Common myeloid progenitor, CD34-positive (primary cell): Measurements from ENCODE around the gene GJA5.

Source experiments
- CTCF ChIA-PET: fragments of 350-600 bp; sonication (Branson Sonifier 250); formaldehyde crosslinking; loops from one replicate; lab custom pipeline; 2021; ENCODE audit warnings: antibody characterized with exemption; lab: Charles Lee
- POLR2A ChIA-PET: fragments of 350-600 bp; sonication (Branson Sonifier 250); formaldehyde crosslinking; loops from one replicate; lab custom pipeline; 2021; ENCODE audit warnings: antibody characterized with exemption; lab: Charles Lee
- DNase-seq, 3 donors: peaks; one replicate each; pipeline versions ENCODE4 v3.0.0 to v3.0.0-alpha.2; 2013
- H3K27ac ChIP-seq, 2 experiments: 1 replicate in 1 of 2; 2 replicates in 1 of 2; pipeline ENCODE4 v1.7.0; 2013; ENCODE audit warnings: inconsistent platforms in 2 of 2, low read length in 2 of 2, mild to moderate bottlenecking in 2 of 2, low read depth in 1 of 2, moderate library complexity in 1 of 2; ENCODE audit not compliant: severe bottlenecking in 2 of 2, insufficient read depth in 1 of 2, poor library complexity in 1 of 2
- H3K27me3 ChIP-seq, 5 experiments: replicated peaks in 2 of 5; 1 replicate in 3 of 5; 2 replicates in 2 of 5; pipeline versions ENCODE4 v1.6.1 to v1.7.0; 2013; ENCODE audit warnings: low read length in 4 of 5, mild to moderate bottlenecking in 2 of 5, moderate library complexity in 2 of 5, inconsistent platforms in 1 of 5; ENCODE audit not compliant: insufficient read depth in 5 of 5, control insufficient read depth in 4 of 5
- H3K36me3 ChIP-seq, 4 experiments: 1 replicate in 2 of 4; 2 replicates in 2 of 4; pipeline versions ENCODE4 v1.6.1 to v1.7.0; 2013; ENCODE audit warnings: low read length in 3 of 4, control low read depth in 1 of 4, mild to moderate bottlenecking in 1 of 4; ENCODE audit not compliant: control insufficient read depth in 4 of 4, insufficient read depth in 4 of 4
- H3K4me1 ChIP-seq, 4 experiments: 1 replicate in 3 of 4; 2 replicates in 1 of 4; pipeline versions ENCODE4 v1.6.1 to v1.7.1; 2013; ENCODE audit warnings: low read length in 3 of 4, mild to moderate bottlenecking in 3 of 4, control low read depth in 1 of 4, inconsistent platforms in 1 of 4, moderate library complexity in 1 of 4; ENCODE audit not compliant: control insufficient read depth in 4 of 4, insufficient read depth in 4 of 4; ENCODE audit errors: control extremely low read depth in 1 of 4
- H3K4me3 ChIP-seq, 7 experiments: 1 replicate in 4 of 7; 2 replicates in 3 of 7; pipeline versions ENCODE4 v1.5.1 to v1.7.0; 2013; ENCODE audit warnings: mild to moderate bottlenecking in 7 of 7, low read length in 6 of 7, moderate library complexity in 6 of 7, inconsistent platforms in 2 of 7, low read depth in 2 of 7, control low read depth in 1 of 7; ENCODE audit not compliant: insufficient read depth in 4 of 7, control insufficient read depth in 1 of 7; ENCODE audit errors: extremely low read depth in 1 of 7
- H3K9me3 ChIP-seq, 5 experiments: 1 replicate in 4 of 5; 2 replicates in 1 of 5; pipeline versions ENCODE4 v1.6.1 to v1.7.1; 2013; ENCODE audit warnings: low read length in 4 of 5, mild to moderate bottlenecking in 2 of 5, inconsistent platforms in 1 of 5, low read depth in 1 of 5, moderate library complexity in 1 of 5; ENCODE audit not compliant: control insufficient read depth in 4 of 5, insufficient read depth in 2 of 5; ENCODE audit errors: control extremely low read depth in 1 of 5
- WGBS: methylation state at CpG from one replicate; pipeline ENCODE4 v1.1.5; 2013; ENCODE audit not compliant: insufficient coverage; 5-methylcytosine and 5-hydroxymethylcytosine counted together

The GJA5 gene

GRCh38 chr1:147762233-147763024, 2.0 kb upstream of the GJA5 start:
- no peaks in the 10 kb centered on the region for H3K36me3 ChIP-seq
- peaks cover 2 to 16% (median 12%) of the 10 kb centered on the region in 4 experiments for H3K4me1 ChIP-seq
- H3K9me3 ChIP-seq, result no peaks in the 10 kb centered on the region
- WGBS, result 20% methylated on average over 1 of the region's 3 CpGs
- H3K27ac ChIP-seq, result no peak overlapping the region
- H3K4me3 ChIP-seq, result no peak overlapping the region
- ChIA-PET CTCF (no interaction called here), POLR2A (no interaction called here)
- no peaks in the 10 kb centered on the region for H3K27me3 ChIP-seq
- DNase-seq, result peak; percentile 3 to 32 (median 13)

DNA sequence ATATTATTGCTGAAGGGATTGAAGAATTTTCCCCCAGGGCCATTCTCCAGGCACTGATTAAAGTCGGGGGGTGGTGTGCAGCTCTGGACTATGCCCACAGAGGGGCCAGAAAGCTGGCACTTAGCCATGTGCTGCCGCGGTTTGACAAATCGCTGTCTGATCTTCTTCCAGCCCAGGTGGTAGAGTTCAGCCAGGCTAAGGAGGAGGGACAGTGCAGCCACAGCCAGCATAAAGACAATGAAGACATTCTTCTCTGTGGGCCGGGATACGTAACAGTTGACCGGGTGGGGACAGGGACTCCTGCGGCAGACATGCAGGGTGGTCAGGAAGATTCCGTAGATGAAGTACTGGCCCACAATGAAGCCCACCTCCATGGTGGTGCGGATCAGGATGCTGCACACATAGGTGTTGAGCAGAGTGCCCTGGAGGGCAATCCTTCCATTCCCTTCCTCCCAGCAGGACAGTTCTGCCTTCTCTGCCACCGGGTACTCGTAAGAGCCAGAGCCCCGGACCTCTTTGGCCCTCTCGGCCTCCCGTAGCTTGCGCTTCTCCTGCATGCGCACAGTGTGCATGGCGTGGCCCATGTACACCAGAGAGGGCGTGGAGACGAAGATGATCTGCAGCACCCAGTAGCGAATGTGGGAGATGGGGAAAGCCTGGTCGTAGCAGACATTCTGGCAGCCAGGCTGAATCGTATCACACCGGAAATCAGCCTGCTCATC, 1.9 kb downstream of the GJA5 start:
- ChIA-PET POLR2A (no interaction called here), CTCF (no interaction called here)
- Histone ChIP-seq H3K9me3 (no peaks in the 10 kb centered on the region), H3K27me3 (no peaks in the 10 kb centered on the region), H3K36me3 (no peaks in the 10 kb centered on the region), H3K27ac (no peak overlapping the region), H3K4me3 (no peak overlapping the region), H3K4me1 (peaks cover 6 to 23% (median 17%) of the 10 kb centered on the region in 4 experiments)
- WGBS, result 97% methylated on average over 22 of the region's 24 CpGs
- DNase-seq, result no peak

GRCh38 chr1:147757015-147757990, 3.1 kb downstream of the GJA5 start:
- ChIA-PET CTCF (interaction anchor here (1.2 kb wide), 1 partner anchor 9 kb away, joined by 5 read pairs; no protein-coding TSS in a partner anchor), POLR2A (no interaction called here)
- Histone ChIP-seq H3K4me3 (no peak overlapping the region), H3K9me3 (no peaks in the 10 kb centered on the region), H3K27ac (no peak overlapping the region), H3K27me3 (no peaks in the 10 kb centered on the region), H3K36me3 (no peaks in the 10 kb centered on the region), H3K4me1 (peaks cover 5 to 12% (median 8%) of the 10 kb centered on the region in 4 experiments)
- no peak for DNase-seq
- 96% methylated on average over 3 of the region's 4 CpGs for WGBS

GRCh38 chr1:147756341-147756740, 4.1 kb downstream of the GJA5 start:
- ChIA-PET POLR2A (no interaction called here), CTCF (no interaction called here)
- 33% methylated on average over 3 of the region's 3 CpGs for WGBS
- Histone ChIP-seq H3K9me3 (no peaks in the 10 kb centered on the region), H3K36me3 (no peaks in the 10 kb centered on the region), H3K27ac (no peak overlapping the region), H3K4me1 (peaks cover 4 to 7% (median 5%) of the 10 kb centered on the region in 4 experiments), H3K4me3 (no peak overlapping the region), H3K27me3 (no peaks in the 10 kb centered on the region)
- DNase-seq, result no peak

- CTCF ChIA-PET, result no interaction called here
- Histone ChIP-seq H3K4me3 (no peak overlapping the region), H3K9me3 (no peaks in the 10 kb centered on the region), H3K27ac (no peak overlapping the region), H3K36me3 (no peaks in the 10 kb centered on the region), H3K4me1 (peaks cover 4 to 7% (median 5%) of the 10 kb centered on the region in 4 experiments), H3K27me3 (no peaks in the 10 kb centered on the region)
- WGBS, result 100% methylated on average over 1 of the region's 2 CpGs
- POLR2A ChIA-PET, result no interaction called here
- DNase-seq, result no peak
These were observed 5.7 kb downstream of the GJA5 start for GRCh38 chr1:147754661-147755060.

GRCh38 chr1:147753081-147753480, 7.3 kb downstream of the GJA5 start:
- POLR2A ChIA-PET, result no interaction called here
- no peaks in the 10 kb centered on the region for H3K9me3 ChIP-seq
- no peak overlapping the region for H3K27ac ChIP-seq
- peaks cover 4 to 7% (median 5%) of the 10 kb centered on the region in 4 experiments for H3K4me1 ChIP-seq
- H3K36me3 ChIP-seq, result no peaks in the 10 kb centered on the region
- 89% methylated on average over 2 of the region's 3 CpGs for WGBS
- H3K4me3 ChIP-seq, result no peak overlapping the region
- no peak for DNase-seq
- H3K27me3 ChIP-seq, result no peaks in the 10 kb centered on the region
- CTCF ChIA-PET, result no interaction called here
